ENCODE data around the gene ZXDC. TPM values are rescaled to one million over a fixed set of nuclear protein-coding genes. Genes with fewer than 3 reads are reported as not detected.

Gene ZXDC
- total RNA-seq, 4 donors from 2014 or later = 16.0 to 34.5 (median 27.3) TPM

- DNase-seq = no peak
- intact Hi-C loops (cut with DNase I) = no loop called here
- no peaks in the 10 kb centered on the region for H3K9me3 ChIP-seq
- WGBS, 2 donors = 87 to 90% methylated on average over 12 to 16 of the region's 18 CpGs
- no peaks in the 10 kb centered on the region for H3K4me1 ChIP-seq
- H3K36me3 ChIP-seq = peaks cover 25 to 93% (median 26%) of the 10 kb centered on the region in 3 donors
- TF ChIP-seq POLR2A (IDR thresholded peaks at IDR 0.05) (no peak), CTCF (IDR thresholded peaks at IDR 0.05) (no peak)
- H3K27ac ChIP-seq = no peak overlapping the region
- H3K4me3 ChIP-seq = no peak overlapping the region
- no peaks in the 10 kb centered on the region for H3K27me3 ChIP-seq
Observed at GRCh38 chr3:126436826-126437717, 38.6 kb downstream of the ZXDC start.

- no peak for DNase-seq
- no peak overlapping the region for H3K4me3 ChIP-seq
- WGBS, 2 donors = 86 to 93% methylated on average over 5 of the region's 14 CpGs
- H3K27me3 ChIP-seq = no peaks in the 10 kb centered on the region
- H3K4me1 ChIP-seq = no peaks in the 10 kb centered on the region
- intact Hi-C loops (cut with DNase I) = no loop called here
- no peak overlapping the region for H3K27ac ChIP-seq
- H3K9me3 ChIP-seq = peaks cover 0 to 6% (median 0%) of the 10 kb centered on the region in 3 donors
- TF ChIP-seq CTCF (IDR thresholded peaks at IDR 0.05) = no peak
- TF ChIP-seq POLR2A (IDR thresholded peaks at IDR 0.05) = no peak
- peaks cover 22 to 79% (median 25%) of the 10 kb centered on the region in 3 donors for H3K36me3 ChIP-seq
Observed at GRCh38 chr3:126435456-126436315, 40.0 kb downstream of the ZXDC start.

GRCh38 chr3:126434931-126435411 is 40.7 kb downstream of the ZXDC start:
- TF ChIP-seq CTCF (IDR thresholded peaks at IDR 0.05) = no peak
- Histone ChIP-seq H3K4me1 (no peaks in the 10 kb centered on the region), H3K4me3 (no peak overlapping the region), H3K36me3 (peaks cover 22 to 73% (median 25%) of the 10 kb centered on the region in 3 donors), H3K27me3 (no peaks in the 10 kb centered on the region), H3K27ac (no peak overlapping the region), H3K9me3 (peaks cover 0 to 7% (median 0%) of the 10 kb centered on the region in 3 donors)
- intact Hi-C loops (cut with DNase I) = no loop called here
- 80% methylated on average over 1 of the region's 8 CpGs; no CpG with 5 or more reads in 1 of the 2 donors for WGBS, 2 donors
- no peak for DNase-seq

GRCh38 chr3:126434264-126434590 is 41.5 kb downstream of the ZXDC start:
- intact Hi-C loops (cut with DNase I) = no loop called here
- Histone ChIP-seq H3K4me1 (no peaks in the 10 kb centered on the region), H3K36me3 (peaks cover 17 to 65% (median 25%) of the 10 kb centered on the region in 3 donors), H3K9me3 (peaks cover 0 to 7% (median 0%) of the 10 kb centered on the region in 3 donors), H3K4me3 (no peak overlapping the region), H3K27ac (no peak overlapping the region), H3K27me3 (no peaks in the 10 kb centered on the region)
- WGBS, 2 donors = 97 to 98% methylated on average over 5 to 6 of the region's 6 CpGs
- no peak for DNase-seq
- TF ChIP-seq CTCF (IDR thresholded peaks at IDR 0.05) (no peak), POLR2A (IDR thresholded peaks at IDR 0.05) (no peak)

All from esophagus squamous epithelium (tissue), 5 donors.